AG10803 (cell line): Measurements from ENCODE around the gene EIF4EBP2.

Experiments used
- DNase-seq: peaks from one replicate; pipeline ENCODE4 v3.0.0; 2010; ENCODE audit warnings: low read depth
- H3K4me3 ChIP-seq: 2 replicates; pipeline ENCODE4 v1.5.1; 2011; ENCODE audit warnings: mild to moderate bottlenecking, low read length, control low read depth
- CTCF ChIP-seq: conservative IDR thresholded peaks from 2 replicates; pipeline ENCODE4 v1.5.1; 2011; ENCODE audit warnings: mild to moderate bottlenecking, low read length, control low read depth, inconsistent platforms

Gene EIF4EBP2

GRCh38 chr10:70399177-70399576 lies 4.8 kb upstream of the EIF4EBP2 start:
- no peak overlapping the region for H3K4me3 ChIP-seq
- DNase-seq = no peak
- no peak for TF ChIP-seq CTCF

- peak overlapping the region; percentile 53 for H3K4me3 ChIP-seq
- no peak for DNase-seq
- no peak for TF ChIP-seq CTCF
Observed at GRCh38 chr10:70403483-70404035, 386 bp upstream of the EIF4EBP2 start.

GRCh38 chr10:70404787-70405036 lies 767 bp downstream of the EIF4EBP2 start:
- H3K4me3 ChIP-seq = peak overlapping the region; percentile 96
- DNase-seq = peak; percentile 42
- TF ChIP-seq CTCF = no peak

- no peak for TF ChIP-seq CTCF
- peak; percentile 98 for DNase-seq
- peak overlapping the region; percentile 96 for H3K4me3 ChIP-seq
Observed at GRCh38 chr10:70405037-70405824, 1.3 kb downstream of the EIF4EBP2 start.

GRCh38 chr10:70409772-70410171 lies 5.8 kb downstream of the EIF4EBP2 start:
- DNase-seq = no peak

GRCh38 chr10:70410608-70411007 lies 6.7 kb downstream of the EIF4EBP2 start:
- DNase-seq = peak; percentile 43
- no peak for TF ChIP-seq CTCF
- H3K4me3 ChIP-seq = no peak overlapping the region

More at GRCh38 chr10:70409772-70410171, 5.8 kb downstream of the EIF4EBP2 start:
- TF ChIP-seq CTCF = no peak
- no peak overlapping the region for H3K4me3 ChIP-seq

- no peak overlapping the region for H3K4me3 ChIP-seq
- DNase-seq = no peak
- TF ChIP-seq CTCF = no peak
Observed at GRCh38 chr10:70412356-70412755, 8.4 kb downstream of the EIF4EBP2 start.
